PFSK-1 (cell line): Measurements from ENCODE around the gene TNFRSF1B.

Experiments used
- POLR2AphosphoS5 ChIP-seq: IDR thresholded peaks from 2 replicates; pipeline ENCODE4 v1.6.1; 2012; ENCODE audit warnings: low read depth, mild to moderate bottlenecking, control low read depth, low read length, moderate library complexity
- SIN3A ChIP-seq: IDR thresholded peaks from 2 replicates; pipeline ENCODE4 v1.6.1; 2012; ENCODE audit warnings: mild to moderate bottlenecking, low read length, moderate library complexity, borderline replicate concordance; ENCODE audit not compliant: insufficient read depth
- TAF1 ChIP-seq: IDR thresholded peaks from 2 replicates; pipeline ENCODE4 v1.6.1; 2012; ENCODE audit warnings: low read length, control low read depth, borderline replicate concordance; ENCODE audit not compliant: insufficient read depth

GRCh38 chr1:12140016-12140415 is 26.8 kb upstream of the TNFRSF1B start:
- TF ChIP-seq POLR2AphosphoS5 (no peak), SIN3A (no peak), TAF1 (no peak)
